GM12892 (cell line): Measurements from ENCODE around the gene FHAD1.

ENCODE experiments used
- POLR2A ChIP-seq: IDR thresholded peaks from 2 replicates; pipeline ENCODE4 v1.6.1; 2011; ENCODE audit warnings: low read depth, low read length, control low read depth
- POLR2AphosphoS5 ChIP-seq: IDR thresholded peaks from 2 replicates; pipeline ENCODE4 v1.6.1; 2011; ENCODE audit warnings: low read depth, low read length, control low read depth
- TAF1 ChIP-seq: IDR thresholded peaks from 2 replicates; pipeline ENCODE4 v1.6.1; 2011; ENCODE audit warnings: low read depth, mild to moderate bottlenecking, control low read depth, low read length, borderline replicate concordance

DNA sequence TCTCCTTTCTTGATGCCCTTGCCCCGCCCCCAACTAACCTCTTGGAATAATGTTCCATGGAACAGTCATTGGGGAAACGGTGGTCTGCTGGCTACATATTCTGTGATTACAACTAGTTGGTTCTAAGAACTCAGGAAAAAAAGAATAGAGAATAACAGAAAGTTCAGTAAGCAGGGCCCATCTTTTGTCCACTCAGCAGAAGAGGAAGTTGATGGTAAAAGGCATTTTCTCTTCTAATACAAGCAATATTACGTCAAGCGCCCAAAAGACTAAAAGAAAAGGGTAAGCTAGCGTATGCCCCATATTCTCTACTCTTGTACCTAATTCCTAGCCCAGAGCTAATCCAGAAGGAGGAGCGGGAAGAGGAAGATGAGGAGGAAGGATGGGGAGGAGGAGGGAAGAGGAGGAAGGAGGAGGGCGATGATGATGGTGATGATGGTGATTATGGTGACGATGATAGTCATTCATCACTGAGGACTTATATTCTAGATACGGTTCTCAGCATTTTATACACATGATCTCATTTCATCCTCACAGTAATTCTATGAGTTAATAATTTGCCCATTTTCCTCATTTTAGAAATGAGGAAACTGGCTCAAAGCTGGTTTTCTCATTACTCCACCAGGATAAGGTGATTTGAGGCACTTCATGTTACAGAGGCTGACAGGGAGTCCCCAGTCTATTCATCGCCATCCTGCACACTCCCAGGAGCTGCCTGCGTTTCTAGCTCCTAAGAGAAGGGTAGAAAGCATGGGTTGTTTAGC, 86.1 kb downstream of the FHAD1 start:
- TF ChIP-seq POLR2A (no peak), POLR2AphosphoS5 (no peak), TAF1 (no peak)
